GM10248 (cell line): ENCODE data around the gene PAAF1.

Experiments used
- CTCF ChIA-PET: fragments of 300-600 bp; sonication (Branson Sonifier 250); formaldehyde crosslinking; extraction: SDS; loops from one replicate; lab custom pipeline; 2021; ENCODE audit warnings: antibody characterized with exemption; lab: Yijun Ruan, JAX
- POLR2A ChIA-PET: fragments of 350-650 bp; sonication (Branson Sonifier 250); formaldehyde crosslinking; extraction: SDS; loops from one replicate; lab custom pipeline; 2020; ENCODE audit warnings: antibody characterized with exemption; lab: Yijun Ruan, JAX
- DNase-seq: peaks from one replicate; pipeline ENCODE4 v3.0.0; 2012; ENCODE audit errors: extremely low spot score
- CTCF ChIP-seq: IDR thresholded peaks from 2 replicates; pipeline ENCODE4 v1.5.1; 2012; ENCODE audit warnings: mild to moderate bottlenecking, low read depth; ENCODE audit errors: extremely low read depth, missing control alignments, control extremely low read depth

The PAAF1 gene

GRCh38 chr11:73862986-73863385 is 13.8 kb upstream of the PAAF1 start:
- CTCF ChIA-PET, result interaction anchor here (0.9 to 3.0 kb wide), 2 partner anchors 8 to 10 kb away, joined by 3 to 11 read pairs; no protein-coding TSS in a partner anchor
- POLR2A ChIA-PET, result no interaction called here
- DNase-seq, result no peak
- TF ChIP-seq CTCF, result no peak

GRCh38 chr11:73866095-73866579 is 10.7 kb upstream of the PAAF1 start:
- ChIA-PET CTCF (interaction anchor here (1.2 to 1.6 kb wide), 3 partner anchors 21 to 241 kb away, joined by 3 to 4 read pairs (median 3); no protein-coding TSS in a partner anchor), POLR2A (no interaction called here)
- no peak for TF ChIP-seq CTCF
- no peak for DNase-seq

- ChIA-PET CTCF (interaction anchor here (1.2 to 1.4 kb wide), 2 partner anchors 21 to 241 kb away, joined by 3 to 4 read pairs; no protein-coding TSS in a partner anchor), POLR2A (no interaction called here)
- no peak for TF ChIP-seq CTCF
- DNase-seq, result no peak
These were observed 10.2 kb upstream of the PAAF1 start for GRCh38 chr11:73866586-73866996.

- POLR2A ChIA-PET, result no interaction called here
- no peak for DNase-seq
- no peak for TF ChIP-seq CTCF
- CTCF ChIA-PET, result interaction anchor here (0.9 to 1.6 kb wide), 4 partner anchors 10 to 86 kb away, joined by 3 to 7 read pairs (median 4); no protein-coding TSS in a partner anchor
These were observed 7.4 kb upstream of the PAAF1 start for GRCh38 chr11:73869332-73869949.

GRCh38 chr11:73870261-73870660 is 6.5 kb upstream of the PAAF1 start:
- ChIA-PET POLR2A (no interaction called here), CTCF (interaction anchor here (0.9 kb wide), 1 partner anchor 16 kb away, joined by 7 read pairs; no protein-coding TSS in a partner anchor)
- no peak for DNase-seq
- TF ChIP-seq CTCF, result no peak

GRCh38 chr11:73872749-73873357 is 3.9 kb upstream of the PAAF1 start:
- POLR2A ChIA-PET, result no interaction called here
- TF ChIP-seq CTCF, result no peak
- CTCF ChIA-PET, result interaction anchor here (0.8 kb wide), 1 partner anchor 10 kb away, joined by 3 read pairs; no protein-coding TSS in a partner anchor
- DNase-seq, result no peak
